ENCODE results near the gene SLIT3. TPM values are rescaled to one million over a fixed set of nuclear protein-coding genes. Genes with fewer than 3 reads are reported as not detected.
"Not testable (repeated sequence)": the region's sequence is repeated elsewhere in the genome, so short reads cannot be mapped to it uniquely, and the experiment has no call there.

Gene SLIT3
- polyA plus RNA-seq, 6 donors from 2014 or later, result not detected

- ATAC-seq (ENCODE audit: low read depth in 2 of 2) (no peak), DNase-seq (no peak)
- Mint-ChIP-seq H3K4me1 (no peaks in the 10 kb centered on the region), H3K4me3 (no peak overlapping the region), H3K27ac (no peak overlapping the region), H3K36me3 (no peaks in the 10 kb centered on the region), H3K9me3 (peaks cover 0 to 12% (median 0%) of the 10 kb centered on the region in 7 donors), H3K27me3 (peaks cover 0 to 15% (median 4%) of the 10 kb centered on the region in 3 donors)
Measured at GRCh38 chr5:169218861-169219260, 82.1 kb downstream of the SLIT3 start.

- Mint-ChIP-seq H3K27ac (no peak overlapping the region), H3K36me3 (no peaks in the 10 kb centered on the region), H3K9me3 (peaks cover 0 to 12% (median 2%) of the 10 kb centered on the region in 7 donors), H3K4me1 (no peaks in the 10 kb centered on the region), H3K4me3 (no peak overlapping the region), H3K27me3 (peaks cover 0 to 15% (median 4%) of the 10 kb centered on the region in 3 donors)
- ATAC-seq (ENCODE audit: low read depth in 2 of 2) (no peak), DNase-seq (no peak)
Measured at GRCh38 chr5:169218176-169218575, 82.8 kb downstream of the SLIT3 start.

GRCh38 chr5:169216866-169217265 lies 84.1 kb downstream of the SLIT3 start:
- Mint-ChIP-seq H3K9me3 (peaks cover 0 to 12% (median 2%) of the 10 kb centered on the region in 7 donors), H3K36me3 (no peaks in the 10 kb centered on the region), H3K4me3 (no peak overlapping the region), H3K4me1 (no peaks in the 10 kb centered on the region), H3K27ac (no peak overlapping the region), H3K27me3 (peaks cover 0 to 15% (median 4%) of the 10 kb centered on the region in 3 donors)
- no peak for ATAC-seq (ENCODE audit: low read depth in 2 of 2)
- no peak for DNase-seq

GRCh38 chr5:169213479-169213878 lies 87.5 kb downstream of the SLIT3 start:
- Mint-ChIP-seq H3K9me3 (peaks cover 0 to 27% (median 12%) of the 10 kb centered on the region in 7 donors), H3K27ac (no peak overlapping the region), H3K27me3 (peaks cover 0 to 15% (median 4%) of the 10 kb centered on the region in 3 donors), H3K36me3 (no peaks in the 10 kb centered on the region), H3K4me3 (no peak overlapping the region), H3K4me1 (no peaks in the 10 kb centered on the region)
- ATAC-seq (ENCODE audit: low read depth in 2 of 2) (no peak), DNase-seq (no peak)

- ATAC-seq (ENCODE audit: low read depth in 2 of 2); H3K27ac Mint-ChIP-seq: not testable (repeated sequence)
Measured at GRCh38 chr5:169211761-169212160, 89.2 kb downstream of the SLIT3 start.

GRCh38 chr5:169204788-169205400 lies 96.0 kb downstream of the SLIT3 start:
- no peak overlapping the region for H3K4me3 Mint-ChIP-seq
- no peak overlapping the region for H3K27ac Mint-ChIP-seq
- H3K27me3 Mint-ChIP-seq, result no peaks in the 10 kb centered on the region
- DNase-seq, result no peak
- H3K4me1 Mint-ChIP-seq, result no peaks in the 10 kb centered on the region
- peaks cover 11 to 30% (median 16%) of the 10 kb centered on the region in 7 donors for H3K9me3 Mint-ChIP-seq
- ATAC-seq (ENCODE audit: low read depth in 2 of 2), result no peak
- H3K36me3 Mint-ChIP-seq, result no peaks in the 10 kb centered on the region

More at GRCh38 chr5:169211761-169212160, 89.2 kb downstream of the SLIT3 start:
- H3K4me3 Mint-ChIP-seq, H3K4me1 Mint-ChIP-seq, H3K36me3 Mint-ChIP-seq, DNase-seq: not testable (repeated sequence)
- Mint-ChIP-seq H3K9me3 (peaks cover 3 to 36% (median 17%) of the 10 kb centered on the region in 7 donors), H3K27me3 (peaks cover 0 to 15% (median 4%) of the 10 kb centered on the region in 3 donors)

- DNase-seq (no peak), ATAC-seq (ENCODE audit: low read depth in 2 of 2) (no peak)
- peaks cover 3 to 20% (median 14%) of the 10 kb centered on the region in 7 donors for H3K9me3 Mint-ChIP-seq
- H3K27me3 Mint-ChIP-seq, result peaks cover 0 to 3% (median 0%) of the 10 kb centered on the region in 3 donors
- H3K4me3 Mint-ChIP-seq, result no peak overlapping the region
- no peak overlapping the region for H3K27ac Mint-ChIP-seq
- H3K36me3 Mint-ChIP-seq, result no peaks in the 10 kb centered on the region
- H3K4me1 Mint-ChIP-seq, result no peaks in the 10 kb centered on the region
Measured at GRCh38 chr5:169202969-169203368, 98.0 kb downstream of the SLIT3 start.

GRCh38 chr5:169201597-169201996 lies 99.3 kb downstream of the SLIT3 start:
- Mint-ChIP-seq H3K27ac (no peak overlapping the region), H3K9me3 (peaks cover 3 to 20% (median 11%) of the 10 kb centered on the region in 7 donors), H3K4me3 (no peak overlapping the region), H3K4me1 (no peaks in the 10 kb centered on the region), H3K27me3 (peaks cover 0 to 3% (median 0%) of the 10 kb centered on the region in 3 donors), H3K36me3 (no peaks in the 10 kb centered on the region)
- DNase-seq (no peak), ATAC-seq (ENCODE audit: low read depth in 2 of 2) (no peak)

- Mint-ChIP-seq H3K36me3 (no peaks in the 10 kb centered on the region), H3K27me3 (peaks cover 0 to 3% (median 0%) of the 10 kb centered on the region in 3 donors), H3K4me1 (no peaks in the 10 kb centered on the region), H3K27ac (no peak overlapping the region), H3K9me3 (peaks cover 3 to 20% (median 11%) of the 10 kb centered on the region in 7 donors), H3K4me3 (no peak overlapping the region)
- ATAC-seq (ENCODE audit: low read depth in 2 of 2) (no peak), DNase-seq (no peak)
Measured at GRCh38 chr5:169200125-169200778, 100.7 kb downstream of the SLIT3 start.

- Mint-ChIP-seq H3K27me3 (peaks cover 0 to 3% (median 0%) of the 10 kb centered on the region in 3 donors), H3K4me3 (no peak overlapping the region)
Measured at GRCh38 chr5:169197343-169197742, 103.6 kb downstream of the SLIT3 start.

GRCh38 chr5:169196059-169196458 lies 104.9 kb downstream of the SLIT3 start:
- Mint-ChIP-seq H3K4me3 (no peak overlapping the region), H3K27ac (no peak overlapping the region), H3K4me1 (no peaks in the 10 kb centered on the region), H3K9me3 (peaks cover 0 to 10% (median 2%) of the 10 kb centered on the region in 7 donors), H3K36me3 (no peaks in the 10 kb centered on the region), H3K27me3 (peaks cover 0 to 3% (median 0%) of the 10 kb centered on the region in 3 donors)
- DNase-seq (no peak), ATAC-seq (ENCODE audit: low read depth in 2 of 2) (no peak)

More at GRCh38 chr5:169197343-169197742, 103.6 kb downstream of the SLIT3 start:
- ATAC-seq (ENCODE audit: low read depth in 2 of 2), result no peak
- no peaks in the 10 kb centered on the region for H3K36me3 Mint-ChIP-seq
- no peaks in the 10 kb centered on the region for H3K4me1 Mint-ChIP-seq
- H3K27ac Mint-ChIP-seq, result no peak overlapping the region
- H3K9me3 Mint-ChIP-seq, result peaks cover 2 to 13% (median 6%) of the 10 kb centered on the region in 7 donors
- DNase-seq, result no peak

- Mint-ChIP-seq H3K27me3 (peaks cover 0 to 3% (median 0%) of the 10 kb centered on the region in 3 donors), H3K27ac (no peak overlapping the region), H3K9me3 (peaks cover 0 to 9% (median 2%) of the 10 kb centered on the region in 7 donors), H3K36me3 (no peaks in the 10 kb centered on the region), H3K4me1 (no peaks in the 10 kb centered on the region), H3K4me3 (no peak overlapping the region)
- DNase-seq (no peak), ATAC-seq (ENCODE audit: low read depth in 2 of 2) (no peak)
Measured at GRCh38 chr5:169195601-169196000, 105.3 kb downstream of the SLIT3 start.

- H3K27ac Mint-ChIP-seq, result no peak overlapping the region
- no peaks in the 10 kb centered on the region for H3K27me3 Mint-ChIP-seq
- no peaks in the 10 kb centered on the region for H3K4me1 Mint-ChIP-seq
- no peak overlapping the region for H3K4me3 Mint-ChIP-seq
- ATAC-seq (ENCODE audit: low read depth in 2 of 2), result no peak
- DNase-seq, result no peak
- no peaks in the 10 kb centered on the region for H3K36me3 Mint-ChIP-seq
- H3K9me3 Mint-ChIP-seq, result peaks cover 0 to 9% (median 0%) of the 10 kb centered on the region in 7 donors
Measured at GRCh38 chr5:169192536-169192935, 108.4 kb downstream of the SLIT3 start.

GRCh38 chr5:169190849-169191248 lies 110.1 kb downstream of the SLIT3 start:
- Mint-ChIP-seq H3K36me3 (no peaks in the 10 kb centered on the region), H3K9me3 (peaks cover 0 to 9% (median 0%) of the 10 kb centered on the region in 7 donors), H3K4me1 (no peaks in the 10 kb centered on the region), H3K27me3 (no peaks in the 10 kb centered on the region), H3K27ac (no peak overlapping the region), H3K4me3 (no peak overlapping the region)
- ATAC-seq (ENCODE audit: low read depth in 2 of 2), result no peak
- DNase-seq, result no peak
